SK-N-DZ (cell line): Measurements from ENCODE around the gene HABP2.

Experiments used
- DNase-seq: peaks from one replicate; pipeline ENCODE4 v3.0.0-alpha.2; 2015; ENCODE audit warnings: low spot score

The HABP2 gene

DNA sequence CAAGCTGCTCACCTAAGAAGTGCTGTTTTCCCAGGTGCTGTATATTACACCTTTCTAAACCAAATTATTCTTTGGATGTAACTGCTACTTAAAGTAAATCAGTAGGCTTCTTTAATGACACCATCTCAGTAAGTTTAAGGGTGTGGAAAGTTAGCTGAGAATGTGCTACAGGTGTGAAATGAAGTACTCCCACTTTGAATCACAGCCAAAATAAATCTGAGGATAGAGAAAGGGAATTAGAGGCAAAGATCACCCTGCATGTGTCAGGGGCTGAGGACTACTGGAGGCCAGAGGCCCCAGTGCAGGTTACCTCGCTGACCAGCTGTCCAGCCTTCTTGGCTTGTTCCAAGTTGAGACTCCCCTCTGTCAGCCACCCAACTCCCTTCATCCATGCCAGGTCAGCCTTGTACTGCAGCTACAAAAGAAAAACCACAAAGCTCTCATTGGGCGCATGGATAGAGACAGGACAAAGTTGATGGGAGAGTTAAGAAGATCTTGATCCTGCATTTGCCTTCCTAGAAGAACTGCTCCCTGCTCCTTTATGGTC, 75.8 kb downstream of the HABP2 start:
- DNase-seq, result no peak

DNA sequence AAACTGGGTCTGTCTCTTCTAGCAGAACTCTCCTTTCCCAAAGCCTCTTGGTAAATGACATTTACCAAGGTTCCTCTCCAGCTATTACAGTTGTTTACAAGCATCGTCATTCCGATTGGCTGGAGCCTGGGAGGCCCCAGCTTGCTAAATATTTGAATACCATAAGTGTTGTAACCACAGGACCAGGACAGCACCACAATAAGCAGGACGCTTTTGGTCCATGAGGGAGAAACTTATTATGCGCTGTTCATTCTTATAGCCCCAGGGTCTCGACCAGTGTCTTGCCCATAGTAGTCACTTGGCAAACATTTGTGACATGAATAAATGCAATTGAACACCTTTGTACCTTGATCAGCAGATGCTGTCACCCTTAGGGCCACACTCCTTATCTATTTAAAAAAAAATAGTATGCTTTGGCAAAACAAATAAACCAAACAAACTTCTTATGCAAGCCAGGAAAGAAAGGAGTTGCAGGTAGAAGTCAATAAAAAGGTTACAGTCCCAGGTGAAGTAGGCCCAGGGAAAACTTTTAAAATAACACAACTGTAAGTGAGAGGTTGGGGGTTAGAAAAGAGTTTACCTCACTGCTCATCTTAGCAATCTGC, 78.2 kb downstream of the HABP2 start:
- no peak for DNase-seq

- no peak for DNase-seq
Measured at GRCh38 chr10:113631684-113632367, 79.0 kb downstream of the HABP2 start.
